Activated B cell treated with CpG ODN at 0.5 μM for 24 hours (primary cell): ENCODE measurements around the gene COL16A1. TPM values are rescaled to one million over a fixed set of nuclear protein-coding genes. Genes with fewer than 3 reads are reported as not detected.

Source experiments
- ATAC-seq: fragments of 200-7000 bp; cut with Tn5 transposase; one replicate; pipeline ENCODE4 v1.10.0; 2021; ENCODE audit warnings: low read depth, mild to moderate bottlenecking, moderate library complexity
- CTCF ChIA-PET: fragments of 350-600 bp; sonication (Branson Sonifier 250); formaldehyde crosslinking; loops from one replicate; lab custom pipeline; 2021; ENCODE audit warnings: antibody characterized with exemption; lab: Charles Lee
- POLR2A ChIA-PET: fragments of 350-600 bp; sonication (Branson Sonifier 250); formaldehyde crosslinking; loops from one replicate; lab custom pipeline; 2021; ENCODE audit warnings: antibody characterized with exemption; lab: Charles Lee
- DNase-seq: peaks from one replicate; pipeline ENCODE4 v3.0.0; 2022
- H3K27ac Mint-ChIP-seq: one replicate; pipeline ENCODE4 v1.8.0; 2020; ENCODE audit warnings: mixed read lengths
- H3K27me3 Mint-ChIP-seq: one replicate; pipeline ENCODE4 v1.8.0; 2021; ENCODE audit warnings: mixed read lengths
- H3K36me3 Mint-ChIP-seq: one replicate; pipeline ENCODE4 v1.8.0; 2021; ENCODE audit warnings: low read depth, mixed read lengths
- H3K4me1 Mint-ChIP-seq: one replicate; pipeline ENCODE4 v1.8.0; 2021; ENCODE audit warnings: mixed read lengths
- H3K4me3 Mint-ChIP-seq: one replicate; pipeline ENCODE4 v1.8.0; 2020; ENCODE audit warnings: mild to moderate bottlenecking, mixed read lengths
- H3K9me3 Mint-ChIP-seq: one replicate; pipeline ENCODE4 v1.8.0; 2020; ENCODE audit warnings: mixed read lengths
- CTCF ChIP-seq: fragments of 200-600 bp; IDR thresholded peaks from one replicate; pipeline ENCODE4 v1.8.0; 2022; ENCODE audit warnings: antibody characterized with exemption, mild to moderate bottlenecking
- intact Hi-C: fragments of 100-400 bp; cut with micrococcal nuclease; formaldehyde crosslinking; loops from one replicate; pipeline ENCODE4 v1.15.1; 2024
- total RNA-seq: library from RNA; stranded (reverse); gene quantifications from 2 replicates; pipeline ENCODE4 v1.2.3, GENCODE V29; 2022

The COL16A1 gene
- total RNA-seq, 1 donor from 2014 or later = 0.31 TPM

GRCh38 chr1:31618916-31619846 lies 84.6 kb downstream of the COL16A1 start:
- H3K27ac Mint-ChIP-seq = no peak overlapping the region
- intact Hi-C loops = loop anchor here (1.0 to 2.0 kb wide), 3 partner anchors 24 to 170 kb away; no protein-coding TSS in a partner anchor
- peaks cover 5% of the 10 kb centered on the region for H3K36me3 Mint-ChIP-seq
- ATAC-seq = peak; percentile 35
- TF ChIP-seq CTCF = no peak
- no peak overlapping the region for H3K4me3 Mint-ChIP-seq
- H3K9me3 Mint-ChIP-seq = no peaks in the 10 kb centered on the region
- ChIA-PET CTCF (interaction anchor here (0.7 to 3.0 kb wide), 11 partner anchors 9 to 225 kb away, joined by 3 to 47 read pairs (median 3); partner anchors contain the start of gene COL16A1), POLR2A (interaction anchor here (2.1 kb wide), 1 partner anchor 31 kb away, joined by 5 read pairs; no protein-coding TSS in a partner anchor)
- DNase-seq = no peak
- H3K27me3 Mint-ChIP-seq = peaks cover 20% of the 10 kb centered on the region
- H3K4me1 Mint-ChIP-seq = peaks cover 25% of the 10 kb centered on the region

- peaks cover 20% of the 10 kb centered on the region for H3K27me3 Mint-ChIP-seq
- H3K4me3 Mint-ChIP-seq = peak overlapping the region; percentile 56
- no peak for TF ChIP-seq CTCF
- peak; percentile 85 for ATAC-seq
- intact Hi-C loops = loop anchor here (1.0 to 2.0 kb wide), 4 partner anchors 23 to 171 kb away; no protein-coding TSS in a partner anchor
- ChIA-PET POLR2A (interaction anchor here (1.0 to 2.1 kb wide), 3 partner anchors 12 to 30 kb away, joined by 3 to 5 read pairs (median 3); no protein-coding TSS in a partner anchor), CTCF (interaction anchor here (0.9 to 3.0 kb wide), 12 partner anchors 9 to 224 kb away, joined by 3 to 47 read pairs (median 4); partner anchors contain the start of gene COL16A1)
- peak; percentile 67 for DNase-seq
- H3K4me1 Mint-ChIP-seq = peaks cover 19% of the 10 kb centered on the region
- no peak overlapping the region for H3K27ac Mint-ChIP-seq
- H3K36me3 Mint-ChIP-seq = no peaks in the 10 kb centered on the region
- no peaks in the 10 kb centered on the region for H3K9me3 Mint-ChIP-seq
Measured at GRCh38 chr1:31617916-31618746, 85.7 kb downstream of the COL16A1 start.

GRCh38 chr1:31617218-31617915 lies 86.5 kb downstream of the COL16A1 start, which contains the start of gene HCRTR1:
HCRTR1 (plus strand) TSS chr1:31617689; CDS start chr1:31619193, 1,504 bp downstream.
- ChIA-PET CTCF (interaction anchor here (0.9 to 3.0 kb wide), 10 partner anchors 8 to 223 kb away, joined by 3 to 47 read pairs (median 4); no protein-coding TSS in a partner anchor), POLR2A (interaction anchor here (1.0 to 2.1 kb wide), 3 partner anchors 11 to 30 kb away, joined by 3 to 5 read pairs (median 3); no protein-coding TSS in a partner anchor)
- no peaks in the 10 kb centered on the region for H3K36me3 Mint-ChIP-seq
- DNase-seq = no peak
- H3K9me3 Mint-ChIP-seq = no peaks in the 10 kb centered on the region
- intact Hi-C loops = loop anchor here (1.0 kb wide), 1 partner anchor 29 kb away; no protein-coding TSS in a partner anchor
- no peak for TF ChIP-seq CTCF
- peak; percentile 34 for ATAC-seq
- H3K27me3 Mint-ChIP-seq = peaks cover 22% of the 10 kb centered on the region
- no peak within 1 kb of the TSS for H3K27ac Mint-ChIP-seq
- H3K4me1 Mint-ChIP-seq = peaks cover 19% of the 10 kb centered on the region
- peak within 1 kb of the TSS; percentile 77 for H3K4me3 Mint-ChIP-seq

- intact Hi-C loops = no loop called here
- ChIA-PET CTCF (no interaction called here), POLR2A (no interaction called here)
- H3K4me1 Mint-ChIP-seq = peaks cover 24% of the 10 kb centered on the region
- H3K36me3 Mint-ChIP-seq = no peaks in the 10 kb centered on the region
- no peak for DNase-seq
- H3K27ac Mint-ChIP-seq = no peak overlapping the region
- no peaks in the 10 kb centered on the region for H3K9me3 Mint-ChIP-seq
- H3K4me3 Mint-ChIP-seq = no peak overlapping the region
- ATAC-seq = no peak
- TF ChIP-seq CTCF = no peak
- peaks cover 22% of the 10 kb centered on the region for H3K27me3 Mint-ChIP-seq
Measured at GRCh38 chr1:31615939-31616338, 87.9 kb downstream of the COL16A1 start.
